ENCODE data around the gene SAC3D1. TPM values are rescaled to one million over a fixed set of nuclear protein-coding genes. Genes with fewer than 3 reads are reported as not detected.
A peak's percentile ranks its signal among the peaks of the same experiment; 100 is the strongest.

SAC3D1 gene
- total RNA-seq, 3 donors from 2014 or later: 8.5 to 13.1 (median 11.8) TPM

DNA sequence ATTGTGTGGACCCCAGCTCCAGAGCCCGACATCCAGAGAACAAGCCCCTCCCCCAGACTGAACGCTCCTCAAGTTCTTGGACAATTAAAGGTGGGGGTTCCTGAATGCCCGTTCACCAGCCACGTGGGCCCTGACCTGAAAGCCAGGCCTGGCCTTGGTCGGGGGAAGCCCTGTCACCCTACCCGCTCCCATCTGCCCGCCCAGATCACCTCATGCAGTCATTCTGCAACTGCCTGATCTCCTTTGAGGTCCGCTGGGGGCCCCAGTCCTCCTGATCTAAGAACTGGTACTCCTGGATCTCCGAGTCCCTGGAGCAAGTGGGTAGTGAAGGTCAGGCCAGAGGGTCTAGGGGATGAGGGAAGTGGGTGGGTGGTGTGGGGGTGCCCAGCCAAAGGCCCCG, 26.4 kb downstream of the SAC3D1 start:
- H3K9me3 ChIP-seq: no peaks in the 10 kb centered on the region
- no peak for DNase-seq
- H3K36me3 ChIP-seq (ENCODE audit: low read depth): no peaks in the 10 kb centered on the region
- no peaks in the 10 kb centered on the region for H3K4me1 ChIP-seq (ENCODE audit: low read depth)
- no peak for ATAC-seq
- intact Hi-C loops (cut with DNase I, micrococcal nuclease): no loop called here
- H3K4me3 ChIP-seq: no peak overlapping the region
- TF ChIP-seq, protein P1, sequence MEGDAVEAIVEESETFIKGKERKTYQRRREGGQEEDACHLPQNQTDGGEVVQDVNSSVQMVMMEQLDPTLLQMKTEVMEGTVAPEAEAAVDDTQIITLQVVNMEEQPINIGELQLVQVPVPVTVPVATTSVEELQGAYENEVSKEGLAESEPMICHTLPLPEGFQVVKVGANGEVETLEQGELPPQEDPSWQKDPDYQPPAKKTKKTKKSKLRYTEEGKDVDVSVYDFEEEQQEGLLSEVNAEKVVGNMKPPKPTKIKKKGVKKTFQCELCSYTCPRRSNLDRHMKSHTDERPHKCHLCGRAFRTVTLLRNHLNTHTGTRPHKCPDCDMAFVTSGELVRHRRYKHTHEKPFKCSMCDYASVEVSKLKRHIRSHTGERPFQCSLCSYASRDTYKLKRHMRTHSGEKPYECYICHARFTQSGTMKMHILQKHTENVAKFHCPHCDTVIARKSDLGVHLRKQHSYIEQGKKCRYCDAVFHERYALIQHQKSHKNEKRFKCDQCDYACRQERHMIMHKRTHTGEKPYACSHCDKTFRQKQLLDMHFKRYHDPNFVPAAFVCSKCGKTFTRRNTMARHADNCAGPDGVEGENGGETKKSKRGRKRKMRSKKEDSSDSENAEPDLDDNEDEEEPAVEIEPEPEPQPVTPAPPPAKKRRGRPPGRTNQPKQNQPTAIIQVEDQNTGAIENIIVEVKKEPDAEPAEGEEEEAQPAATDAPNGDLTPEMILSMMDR (IDR thresholded peaks at IDR 0.05): no peak

DNA sequence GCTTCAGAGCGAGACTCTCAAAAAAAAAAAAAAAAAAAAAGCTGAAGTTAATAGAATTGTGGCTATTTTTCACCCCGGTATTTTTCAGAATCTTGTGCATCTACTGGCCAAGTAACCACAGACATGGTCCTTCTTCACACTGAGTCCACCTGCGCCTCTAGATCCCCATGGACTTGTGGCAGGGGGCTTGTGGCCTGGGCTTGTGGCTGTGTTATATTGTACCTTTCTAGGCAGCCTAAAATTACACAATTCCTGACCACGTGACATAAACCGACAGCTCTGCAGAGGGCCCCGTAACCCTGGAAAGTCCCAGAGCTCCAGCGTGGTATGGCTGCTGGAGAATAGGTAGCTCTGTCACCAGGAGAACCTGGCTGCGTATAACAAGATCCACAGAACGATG, 28.2 kb downstream of the SAC3D1 start:
- ATAC-seq (no peak), DNase-seq (no peak)
- Histone ChIP-seq H3K4me3 (no peak overlapping the region), H3K36me3 (ENCODE audit: low read depth) (no peaks in the 10 kb centered on the region), H3K9me3 (no peaks in the 10 kb centered on the region), H3K4me1 (ENCODE audit: low read depth) (no peaks in the 10 kb centered on the region)
- intact Hi-C loops (cut with DNase I, micrococcal nuclease): no loop called here
- TF ChIP-seq, protein P1 (IDR thresholded peaks at IDR 0.05): no peak

DNA sequence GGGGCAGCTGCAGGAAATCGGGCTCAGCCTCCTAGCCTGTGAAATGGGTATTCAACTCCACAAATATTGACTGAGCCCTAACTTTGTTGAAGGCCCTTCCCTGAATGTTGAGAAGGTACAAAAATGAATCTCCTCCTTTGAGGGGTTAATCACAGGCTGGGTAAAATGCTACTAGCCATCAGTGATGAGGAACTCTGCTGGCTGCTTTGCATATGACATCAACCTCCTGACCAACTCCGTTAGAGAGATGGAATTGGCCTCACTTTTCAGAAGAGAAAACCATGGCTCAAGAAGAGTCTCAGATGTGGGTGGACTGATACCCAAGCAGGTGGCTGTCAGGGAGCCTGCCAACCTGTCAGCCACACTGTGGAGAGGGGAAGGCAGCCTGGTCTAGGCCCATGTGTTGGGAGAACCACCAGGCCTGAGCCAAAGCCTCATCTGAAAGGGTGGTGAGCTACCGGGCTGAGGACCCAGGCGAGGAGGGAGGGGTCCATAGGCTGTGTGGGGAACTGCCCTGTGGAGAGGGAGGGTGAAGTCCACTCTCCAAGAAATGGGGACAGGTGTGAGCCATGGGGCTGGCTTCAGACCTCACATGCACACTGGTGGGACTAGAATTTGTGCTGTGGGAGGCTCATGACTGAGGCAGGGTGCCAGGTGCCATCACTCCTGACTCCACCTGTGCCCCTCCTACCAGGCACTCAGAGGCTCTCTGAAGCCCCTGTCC, 31.1 kb downstream of the SAC3D1 start:
- TF ChIP-seq, protein P1 (IDR thresholded peaks at IDR 0.05): no peak
- Histone ChIP-seq H3K4me1 (ENCODE audit: low read depth) (no peaks in the 10 kb centered on the region), H3K36me3 (ENCODE audit: low read depth) (no peaks in the 10 kb centered on the region), H3K9me3 (no peaks in the 10 kb centered on the region), H3K4me3 (no peak overlapping the region)
- DNase-seq (no peak), ATAC-seq (no peak)
- intact Hi-C loops (cut with DNase I, micrococcal nuclease): no loop called here

DNA sequence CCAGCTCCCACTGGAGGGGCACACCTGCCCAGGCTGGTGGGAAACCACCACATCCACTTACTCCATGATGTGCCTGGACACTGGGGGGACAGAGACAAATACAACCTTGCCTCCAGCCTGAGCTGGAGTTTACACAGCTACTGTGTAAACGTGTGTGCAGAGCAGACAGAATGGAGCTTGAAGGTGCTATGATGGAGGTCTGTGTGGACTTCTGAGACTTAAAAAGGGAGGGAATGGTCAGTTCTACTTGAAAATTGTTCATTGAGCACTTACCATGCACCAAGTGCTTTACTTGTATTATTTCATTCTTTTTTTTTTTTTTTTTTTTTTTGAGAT, 31.6 kb downstream of the SAC3D1 start:
- no peak for DNase-seq
- H3K4me3 ChIP-seq: no peak overlapping the region
- intact Hi-C loops (cut with DNase I, micrococcal nuclease): no loop called here

DNA sequence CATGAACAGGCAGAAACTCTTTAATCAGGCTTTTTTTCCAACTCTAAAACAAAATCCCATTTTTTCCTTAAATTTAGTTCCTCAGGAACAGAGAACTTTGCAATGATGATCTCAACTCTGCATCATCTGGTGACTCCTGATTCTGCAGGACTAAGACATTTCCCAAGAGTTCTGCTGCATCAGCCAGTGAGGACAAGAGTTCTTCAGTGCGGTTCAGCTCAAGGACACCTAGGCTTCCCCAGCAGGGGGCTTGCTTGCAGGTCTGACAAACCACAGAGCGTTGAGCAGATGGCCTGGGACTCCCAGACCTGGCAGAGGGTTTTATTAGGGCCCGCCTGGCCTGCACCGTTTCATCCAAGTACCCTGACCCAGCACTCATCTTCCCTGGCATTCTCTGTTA, 36.4 kb downstream of the SAC3D1 start:
- DNase-seq: no peak
- TF ChIP-seq, protein P1 (IDR thresholded peaks at IDR 0.05): no peak

More for the DNA sequence above, 31.6 kb downstream of the SAC3D1 start:
- no peak for ATAC-seq
- Histone ChIP-seq H3K36me3 (ENCODE audit: low read depth) (no peaks in the 10 kb centered on the region), H3K9me3 (no peaks in the 10 kb centered on the region), H3K4me1 (ENCODE audit: low read depth) (no peaks in the 10 kb centered on the region)
- TF ChIP-seq, protein P1 (IDR thresholded peaks at IDR 0.05): no peak

DNA sequence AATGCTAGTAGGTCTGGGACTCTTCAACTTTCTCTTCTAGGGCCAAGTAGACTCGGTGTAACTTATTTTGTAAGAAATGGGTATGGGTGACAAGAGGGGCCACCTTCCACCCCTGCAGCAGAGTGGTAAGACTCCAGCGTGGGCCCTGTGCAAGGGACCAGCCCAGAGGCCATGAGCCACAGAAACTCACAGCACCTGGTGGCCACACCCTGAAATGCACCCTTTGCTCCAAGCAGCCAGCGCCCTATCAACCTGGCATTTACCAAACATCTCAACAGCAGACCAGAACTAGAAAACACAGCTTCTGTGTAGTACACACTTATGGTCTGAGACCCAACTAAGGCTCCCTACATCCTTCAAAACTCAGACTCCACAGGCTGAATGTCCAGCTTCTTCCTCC, 37.1 kb downstream of the SAC3D1 start:
- no peak overlapping the region for H3K4me3 ChIP-seq
- ATAC-seq (peak; percentile 97), DNase-seq (peak; percentile 64 to 91 (median 86))
- intact Hi-C loops (cut with DNase I, micrococcal nuclease): no loop called here
- peaks cover 6% of the 10 kb centered on the region for H3K4me1 ChIP-seq (ENCODE audit: low read depth)
- TF ChIP-seq, protein P1 (IDR thresholded peaks at IDR 0.05): peak; percentile 71
- no peaks in the 10 kb centered on the region for H3K9me3 ChIP-seq
- H3K36me3 ChIP-seq (ENCODE audit: low read depth): no peaks in the 10 kb centered on the region

More for the DNA sequence above, 36.4 kb downstream of the SAC3D1 start:
- Histone ChIP-seq H3K36me3 (ENCODE audit: low read depth) (no peaks in the 10 kb centered on the region), H3K4me1 (ENCODE audit: low read depth) (peaks cover 3% of the 10 kb centered on the region), H3K4me3 (no peak overlapping the region), H3K9me3 (no peaks in the 10 kb centered on the region)
- intact Hi-C loops (cut with DNase I, micrococcal nuclease): no loop called here
- no peak for ATAC-seq
